ENCODE results near the gene TBXA2R.

DNA sequence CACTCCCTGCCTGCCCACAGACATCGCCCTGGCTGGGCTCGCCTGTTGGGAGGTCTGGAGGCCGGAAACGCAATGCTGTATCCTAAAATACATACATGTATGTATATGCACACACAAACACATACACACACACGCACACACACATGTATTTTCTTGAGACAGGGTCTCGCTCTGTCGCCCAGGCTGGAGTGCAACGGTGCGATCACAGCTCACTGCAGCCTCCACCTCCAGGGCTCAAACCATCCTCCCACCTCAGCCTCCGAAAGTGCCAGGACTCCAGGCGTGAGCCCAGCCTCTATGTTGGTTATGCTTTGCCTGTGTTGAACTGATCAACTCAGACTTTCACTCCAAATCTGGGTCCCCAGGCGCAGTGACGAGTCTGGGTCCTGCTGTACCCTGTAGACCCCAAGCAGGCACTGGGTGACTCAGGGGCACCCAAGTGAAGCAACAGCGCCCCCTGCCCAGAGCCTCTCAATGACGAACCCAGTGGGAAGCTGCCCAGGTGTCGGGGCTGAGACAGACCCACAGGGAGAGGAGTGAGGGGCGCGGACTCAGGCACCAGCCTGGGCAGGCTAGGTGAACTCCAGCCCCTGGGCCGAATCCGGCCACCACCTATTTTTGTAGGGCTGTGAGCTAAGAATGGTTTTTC, 47.3 kb upstream of the TBXA2R start:
- TF ChIP-seq, protein P1, sequence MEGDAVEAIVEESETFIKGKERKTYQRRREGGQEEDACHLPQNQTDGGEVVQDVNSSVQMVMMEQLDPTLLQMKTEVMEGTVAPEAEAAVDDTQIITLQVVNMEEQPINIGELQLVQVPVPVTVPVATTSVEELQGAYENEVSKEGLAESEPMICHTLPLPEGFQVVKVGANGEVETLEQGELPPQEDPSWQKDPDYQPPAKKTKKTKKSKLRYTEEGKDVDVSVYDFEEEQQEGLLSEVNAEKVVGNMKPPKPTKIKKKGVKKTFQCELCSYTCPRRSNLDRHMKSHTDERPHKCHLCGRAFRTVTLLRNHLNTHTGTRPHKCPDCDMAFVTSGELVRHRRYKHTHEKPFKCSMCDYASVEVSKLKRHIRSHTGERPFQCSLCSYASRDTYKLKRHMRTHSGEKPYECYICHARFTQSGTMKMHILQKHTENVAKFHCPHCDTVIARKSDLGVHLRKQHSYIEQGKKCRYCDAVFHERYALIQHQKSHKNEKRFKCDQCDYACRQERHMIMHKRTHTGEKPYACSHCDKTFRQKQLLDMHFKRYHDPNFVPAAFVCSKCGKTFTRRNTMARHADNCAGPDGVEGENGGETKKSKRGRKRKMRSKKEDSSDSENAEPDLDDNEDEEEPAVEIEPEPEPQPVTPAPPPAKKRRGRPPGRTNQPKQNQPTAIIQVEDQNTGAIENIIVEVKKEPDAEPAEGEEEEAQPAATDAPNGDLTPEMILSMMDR (conservative IDR thresholded peaks at IDR 0.05) = peak; percentile 37; the same call in 1 of the 2 replicates
- no peak for TF ChIP-seq EZH2 (IDR thresholded peaks at IDR 0.05; ENCODE audit: low read depth)

Measured in PC-9 (cell line).